HG03025 (cell line): ENCODE results near the gene CATSPER4.

ENCODE experiments used
- ATAC-seq: cut with Tn5 transposase; IDR thresholded peaks from one replicate; pipeline ENCODE4 v1.9.1; 2021; ENCODE audit warnings: mild to moderate bottlenecking, moderate library complexity; ENCODE audit not compliant: unreplicated experiment, low FRiP score

Gene CATSPER4

GRCh38 chr1:26164036-26164860 lies 26.2 kb upstream of the CATSPER4 start:
- ATAC-seq = no peak

GRCh38 chr1:26164861-26165842 lies 25.2 kb upstream of the CATSPER4 start:
- no peak for ATAC-seq

GRCh38 chr1:26166719-26167281 lies 23.6 kb upstream of the CATSPER4 start:
- ATAC-seq = no peak

GRCh38 chr1:26168410-26169197 lies 21.8 kb upstream of the CATSPER4 start, which contains the start of gene C1orf232:
Gene C1orf232 (minus strand): TSS chr1:26168963. CDS start chr1:26168499, 464 bp downstream.
- no peak for ATAC-seq

GRCh38 chr1:26169198-26169554 lies 21.2 kb upstream of the CATSPER4 start:
- ATAC-seq = no peak

- peak; percentile 78 for ATAC-seq
These were observed 20.5 kb upstream of the CATSPER4 start, which contains the start of gene ZNF593 for GRCh38 chr1:26169669-26170471. Gene ZNF593 (plus strand): TSS chr1:26169908. CDS start chr1:26169984, 76 bp downstream.

GRCh38 chr1:26170472-26170821 lies 20.0 kb upstream of the CATSPER4 start:
- ATAC-seq = no peak

GRCh38 chr1:26171084-26172072 lies 19.0 kb upstream of the CATSPER4 start, which contains the start of gene ZNF593OS:
Gene ZNF593OS (minus strand): TSS chr1:26171832. CDS start chr1:26171661, 171 bp downstream.
- ATAC-seq = no peak

DNA sequence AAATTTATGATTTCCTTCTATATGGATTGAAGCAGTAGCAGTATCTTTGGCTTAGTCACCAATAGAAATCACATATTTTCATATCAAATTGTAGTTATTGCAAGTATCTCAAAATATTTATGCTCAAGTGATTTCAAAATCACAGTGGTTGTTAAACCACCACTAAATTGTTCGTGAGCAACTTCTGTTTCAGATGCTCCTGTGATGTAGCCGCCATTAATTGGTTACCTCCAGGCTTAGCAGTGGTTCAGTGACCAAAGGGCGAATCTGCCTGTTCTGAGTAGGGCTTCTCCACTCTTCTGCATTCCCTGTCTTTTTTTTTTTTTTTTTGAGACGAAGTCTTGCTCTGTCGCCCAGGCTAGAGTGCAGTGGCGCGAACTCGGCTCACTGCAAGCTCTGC lies 15.1 kb upstream of the CATSPER4 start:
- ATAC-seq = no peak

GRCh38 chr1:26177182-26177684 lies 13.2 kb upstream of the CATSPER4 start, which contains the start of gene CNKSR1:
Gene CNKSR1 (plus strand): TSS chr1:26177491. CDS start chr1:26177548, 57 bp downstream.
- ATAC-seq = no peak

- no peak for ATAC-seq
These were observed 10.3 kb upstream of the CATSPER4 start for GRCh38 chr1:26180010-26180506.

GRCh38 chr1:26181586-26182382 lies 8.6 kb upstream of the CATSPER4 start:
- no peak for ATAC-seq

DNA sequence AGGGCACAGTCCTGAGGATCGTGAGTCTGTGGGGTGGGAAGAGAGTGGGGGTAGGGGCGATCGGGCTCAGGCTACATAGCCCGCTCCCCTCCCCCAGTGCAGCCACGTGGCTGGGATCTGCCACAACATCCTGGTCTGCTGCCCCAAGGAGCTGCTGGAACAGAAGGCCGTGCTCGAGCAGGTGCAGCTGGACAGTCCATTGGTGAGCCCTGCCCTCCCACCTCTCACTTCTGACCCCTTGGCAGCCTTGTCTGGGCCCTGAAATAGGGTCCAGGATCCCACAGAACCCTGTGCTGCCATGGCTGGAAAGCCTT lies 8.1 kb upstream of the CATSPER4 start:
- ATAC-seq = no peak

DNA sequence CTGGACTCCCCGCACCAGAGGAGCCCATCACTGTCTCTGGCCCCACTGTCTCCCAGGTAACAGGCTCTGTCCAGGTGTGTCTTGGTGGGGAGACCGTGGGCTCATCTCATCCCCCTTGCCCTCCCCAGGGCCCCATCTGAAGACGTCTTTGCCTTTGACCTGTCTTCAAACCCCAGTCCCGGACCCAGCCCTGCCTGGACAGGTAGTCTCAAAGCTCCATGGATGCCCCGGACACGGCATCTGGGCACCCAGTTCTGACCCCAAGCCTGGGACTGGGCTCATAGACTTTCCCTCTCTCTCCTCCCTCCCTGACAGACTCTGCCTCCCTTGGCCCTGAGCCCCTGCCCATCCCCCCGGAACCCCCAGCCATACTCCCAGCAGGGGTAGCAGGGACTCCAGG lies 6.3 kb upstream of the CATSPER4 start:
- no peak for ATAC-seq

GRCh38 chr1:26184883-26185282 lies 5.5 kb upstream of the CATSPER4 start:
- no peak for ATAC-seq

GRCh38 chr1:26187882-26188281 lies 2.5 kb upstream of the CATSPER4 start:
- ATAC-seq = no peak

DNA sequence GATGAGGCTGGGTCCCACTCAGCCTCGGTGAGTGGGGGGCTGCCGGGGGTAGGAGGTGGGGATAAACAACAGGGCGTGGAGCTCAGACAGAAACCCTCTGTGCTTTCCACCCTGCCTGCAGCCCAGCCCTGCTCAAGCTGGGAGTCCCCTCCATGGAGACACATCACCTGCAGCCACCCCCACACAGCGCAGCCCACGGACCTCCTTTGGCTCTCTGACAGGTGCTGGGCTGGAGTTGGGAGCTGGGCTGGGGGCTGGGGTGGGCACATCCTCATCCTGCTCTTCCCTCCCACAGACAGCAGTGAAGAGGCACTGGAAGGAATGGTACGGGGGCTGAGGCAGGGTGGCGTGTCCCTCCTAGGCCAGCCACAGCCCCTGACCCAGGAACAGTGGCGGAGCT lies 1.9 kb upstream of the CATSPER4 start:
- no peak for ATAC-seq
